ENCODE results near the gene ADRA1B. TPM values are rescaled to one million over a fixed set of nuclear protein-coding genes. Genes with fewer than 3 reads are reported as not detected.
A peak's percentile ranks its signal among the peaks of the same experiment; 100 is the strongest.

The ADRA1B gene
- total RNA-seq, 2 experiments from 2014 or later, result not detected

- H3K27ac Mint-ChIP-seq, result no peak overlapping the region
- Histone ChIP-seq H3K9me3 (ENCODE audit: control insufficient read depth in 1 of 2, insufficient read depth in 1 of 2, low read length in 2 of 2) (peaks cover 0 to under 1% of the 10 kb centered on the region in 2 experiments), H3K4me3 (ENCODE audit: low read length) (no peak overlapping the region), H3K4me1 (ENCODE audit: insufficient read depth, low read length) (no peaks in the 10 kb centered on the region), H3K27me3 (ENCODE audit: control insufficient read depth in 1 of 2, insufficient read depth in 2 of 2, low read length in 2 of 2) (peaks cover 11 to 12% of the 10 kb centered on the region in 2 experiments), H3K36me3 (ENCODE audit: insufficient read depth, low read length) (no peaks in the 10 kb centered on the region), H3K27ac (ENCODE audit: low read depth in 1 of 2, low read length in 2 of 2) (no peak overlapping the region)
- DNase-seq (no peak), ATAC-seq (ENCODE audit: poor library complexity) (no peak)
- ChIA-PET POLR2A (no interaction called here), CTCF (interaction anchor here (1.2 kb wide), 1 partner anchor 9 kb away, joined by 6 read pairs; no protein-coding TSS in a partner anchor)
- no peaks in the 10 kb centered on the region for H3K36me3 Mint-ChIP-seq (ENCODE audit: low read depth)
- no peak for TF ChIP-seq CTCF (IDR thresholded peaks at IDR 0.05)
- intact Hi-C loops (cut with DNase I, micrococcal nuclease), result no loop called here
- H3K9me3 Mint-ChIP-seq, result no peaks in the 10 kb centered on the region
- no peak overlapping the region for H3K4me3 Mint-ChIP-seq
- peaks cover 45% of the 10 kb centered on the region for H3K27me3 Mint-ChIP-seq
- no peaks in the 10 kb centered on the region for H3K4me1 Mint-ChIP-seq (ENCODE audit: low read depth)
Observed at GRCh38 chr5:159978358-159978757, 62.1 kb downstream of the ADRA1B start.

DNA sequence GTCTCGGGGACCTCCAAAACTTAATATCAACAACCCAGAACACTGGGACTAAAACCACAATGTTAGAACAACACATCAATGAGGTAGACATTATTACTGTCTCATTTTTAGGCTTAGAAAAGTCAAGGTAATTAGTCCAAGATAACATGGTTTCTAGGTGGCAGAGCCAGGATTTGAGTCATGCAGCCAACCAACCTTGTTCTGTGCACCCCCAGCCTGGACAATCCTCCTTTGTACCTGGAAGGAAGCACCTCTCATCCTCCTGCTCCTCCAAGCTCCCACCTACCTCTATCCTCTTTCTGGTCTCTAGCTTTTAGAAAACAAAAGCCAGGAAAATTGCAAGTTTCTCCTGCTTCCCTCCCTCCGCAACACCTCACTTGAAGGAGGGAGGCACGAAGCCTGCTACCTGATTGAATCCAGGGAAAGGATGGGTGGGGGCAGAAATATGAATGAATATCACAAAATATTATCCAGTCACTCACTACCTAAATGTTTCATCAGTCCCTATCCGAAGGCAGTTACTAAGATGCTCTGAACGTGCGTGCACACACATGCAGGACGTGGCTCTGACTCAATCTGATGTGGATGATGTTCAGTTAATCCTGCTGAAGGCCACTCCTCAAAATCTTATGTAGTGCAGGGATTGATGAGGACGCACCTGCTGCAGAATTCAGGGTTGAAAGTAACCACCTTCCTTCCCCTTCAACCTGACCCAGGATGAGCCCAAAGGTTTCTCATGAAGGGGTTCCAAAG is 66.3 kb downstream of the ADRA1B start:
- Histone ChIP-seq H3K27ac (ENCODE audit: low read depth in 1 of 2, low read length in 2 of 2) (no peak overlapping the region), H3K27me3 (ENCODE audit: control insufficient read depth in 1 of 2, insufficient read depth in 2 of 2, low read length in 2 of 2) (peaks cover 4 to 7% of the 10 kb centered on the region in 2 experiments), H3K36me3 (ENCODE audit: insufficient read depth, low read length) (no peaks in the 10 kb centered on the region), H3K4me3 (ENCODE audit: low read length) (no peak overlapping the region), H3K9me3 (ENCODE audit: control insufficient read depth in 1 of 2, insufficient read depth in 1 of 2, low read length in 2 of 2) (no peaks in the 10 kb centered on the region), H3K4me1 (ENCODE audit: insufficient read depth, low read length) (peaks cover 10% of the 10 kb centered on the region)
- Mint-ChIP-seq H3K27me3 (peaks cover 46% of the 10 kb centered on the region), H3K27ac (no peak overlapping the region), H3K36me3 (ENCODE audit: low read depth) (no peaks in the 10 kb centered on the region), H3K4me1 (ENCODE audit: low read depth) (no peaks in the 10 kb centered on the region), H3K9me3 (no peaks in the 10 kb centered on the region), H3K4me3 (no peak overlapping the region)
- DNase-seq, result no peak
- no peak for TF ChIP-seq CTCF (IDR thresholded peaks at IDR 0.05)
- ChIA-PET CTCF (no interaction called here), POLR2A (no interaction called here)
- intact Hi-C loops (cut with DNase I, micrococcal nuclease), result no loop called here
- ATAC-seq (ENCODE audit: poor library complexity), result no peak

GRCh38 chr5:159987031-159987674 is 70.9 kb downstream of the ADRA1B start:
- H3K9me3 Mint-ChIP-seq, result no peaks in the 10 kb centered on the region
- peak; percentile 69 for TF ChIP-seq CTCF (IDR thresholded peaks at IDR 0.05)
- DNase-seq, result peak; percentile 50 to 84 (median 70)
- H3K27me3 Mint-ChIP-seq, result peaks cover 59% of the 10 kb centered on the region
- H3K4me3 Mint-ChIP-seq, result peak overlapping the region; percentile 77
- H3K4me1 Mint-ChIP-seq (ENCODE audit: low read depth), result no peaks in the 10 kb centered on the region
- no peaks in the 10 kb centered on the region for H3K36me3 Mint-ChIP-seq (ENCODE audit: low read depth)
- intact Hi-C loops (cut with DNase I, micrococcal nuclease), result loop anchor here (1.0 to 5.0 kb wide), 6 partner anchors 543 to 830 kb away; partner anchors contain the start of gene IL12B (in 2 of the 2)
- Histone ChIP-seq H3K4me3 (ENCODE audit: low read length) (peak overlapping the region; percentile 47), H3K36me3 (ENCODE audit: insufficient read depth, low read length) (no peaks in the 10 kb centered on the region), H3K27ac (ENCODE audit: low read depth in 1 of 2, low read length in 2 of 2) (no peak overlapping the region), H3K4me1 (ENCODE audit: insufficient read depth, low read length) (peaks cover 11% of the 10 kb centered on the region), H3K27me3 (ENCODE audit: control insufficient read depth in 1 of 2, insufficient read depth in 2 of 2, low read length in 2 of 2) (peaks cover 4 to 10% of the 10 kb centered on the region in 2 experiments), H3K9me3 (ENCODE audit: control insufficient read depth in 1 of 2, insufficient read depth in 1 of 2, low read length in 2 of 2) (peaks cover 0 to 2% of the 10 kb centered on the region in 2 experiments)
- ChIA-PET POLR2A (interaction anchor here (0.8 to 1.7 kb wide), 7 partner anchors 21 to 1291 kb away, joined by 3 to 12 read pairs (median 4); partner anchors contain the start of genes PTTG1 and TTC1), CTCF (interaction anchor here (0.6 to 2.4 kb wide), 16 partner anchors 9 to 830 kb away, joined by 3 to 17 read pairs (median 4); partner anchors contain the start of genes SLU7 and TTC1)
- no peak overlapping the region for H3K27ac Mint-ChIP-seq
- ATAC-seq (ENCODE audit: poor library complexity), result peak; percentile 87
